Gastroesophageal sphincter (tissue), 3 donors: ENCODE results near the gene MEGF8.

Experiments
- CTCF ChIP-seq, 4 experiments: fragments of 200-600 bp in 2 of 4; fragments of 450-650 bp in 2 of 4; sonication (generic) in 1 of 4; IDR thresholded peaks; one replicate each; pipeline ENCODE4 v1.5.1; 2017 to 2019; ENCODE audit warnings: antibody characterized with exemption in 4 of 4, mild to moderate bottlenecking in 2 of 4, moderate library complexity in 2 of 4
- EP300 ChIP-seq: sonication (generic); formaldehyde crosslinking; IDR thresholded peaks from one replicate; pipeline ENCODE4 v1.6.1; 2017; ENCODE audit warnings: antibody characterized with exemption, mild to moderate bottlenecking
- POLR2A ChIP-seq, 2 donors: fragments of 450-650 bp; IDR thresholded peaks; one replicate each; pipeline ENCODE4 v1.6.1; 2017; ENCODE audit warnings: antibody characterized with exemption in 2 of 2, mild to moderate bottlenecking in 2 of 2, moderate library complexity in 1 of 2

GRCh38 chr19:42315024-42315423 lies 10.4 kb upstream of the MEGF8 start:
- TF ChIP-seq CTCF (IDR thresholded peaks at IDR 0.05) (no peak), POLR2A (IDR thresholded peaks at IDR 0.05) (no peak), EP300 (no peak)
